T-helper 9 cell (primary cell): ENCODE results near the gene S100A14.

Source experiments
- DNase-seq: peaks from one replicate; pipeline ENCODE4 v3.0.0-alpha.2; 2020

The S100A14 gene

DNA sequence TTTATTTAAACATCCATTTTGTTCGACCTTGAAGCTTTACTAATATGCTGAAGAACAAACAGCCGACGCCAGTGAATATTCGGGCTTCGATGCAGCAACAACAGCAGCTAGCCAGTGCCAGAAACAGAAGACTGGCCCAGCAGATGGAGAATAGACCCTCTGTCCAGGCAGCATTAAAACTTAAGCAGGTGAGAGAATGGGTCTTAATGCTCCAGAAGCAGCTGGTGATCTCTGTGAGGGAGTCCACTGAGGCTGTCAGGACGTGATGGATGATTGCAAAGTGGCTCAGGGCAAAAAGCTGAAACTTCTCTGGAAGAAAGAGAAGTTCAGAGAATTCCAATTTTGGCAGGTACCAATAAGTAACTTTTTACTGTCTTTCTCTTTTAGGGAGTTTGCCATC, 22.1 kb upstream of the S100A14 start:
- DNase-seq: no peak

DNA sequence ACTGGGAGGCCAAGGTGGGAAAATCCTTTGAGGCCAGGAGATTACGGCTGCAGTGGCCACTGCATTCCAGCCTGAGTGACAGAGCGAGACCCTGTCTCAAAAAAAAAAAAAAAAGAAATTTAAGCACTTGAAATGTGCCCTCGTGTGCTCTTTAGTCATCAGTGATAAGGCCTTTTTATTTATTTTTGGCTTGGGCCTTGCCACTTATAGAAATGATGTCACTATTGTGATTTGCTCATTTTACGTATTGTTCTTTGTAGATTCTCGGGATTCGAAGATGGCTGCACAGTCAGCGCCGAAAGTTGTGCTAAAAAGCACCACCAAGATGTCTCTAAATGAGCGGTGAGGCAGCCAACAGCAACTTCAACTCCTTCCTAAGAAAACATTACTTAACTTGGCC, 20.2 kb upstream of the S100A14 start:
- DNase-seq: no peak

- DNase-seq: no peak
Measured at GRCh38 chr1:153635872-153636271, 19.7 kb upstream of the S100A14 start.

DNA sequence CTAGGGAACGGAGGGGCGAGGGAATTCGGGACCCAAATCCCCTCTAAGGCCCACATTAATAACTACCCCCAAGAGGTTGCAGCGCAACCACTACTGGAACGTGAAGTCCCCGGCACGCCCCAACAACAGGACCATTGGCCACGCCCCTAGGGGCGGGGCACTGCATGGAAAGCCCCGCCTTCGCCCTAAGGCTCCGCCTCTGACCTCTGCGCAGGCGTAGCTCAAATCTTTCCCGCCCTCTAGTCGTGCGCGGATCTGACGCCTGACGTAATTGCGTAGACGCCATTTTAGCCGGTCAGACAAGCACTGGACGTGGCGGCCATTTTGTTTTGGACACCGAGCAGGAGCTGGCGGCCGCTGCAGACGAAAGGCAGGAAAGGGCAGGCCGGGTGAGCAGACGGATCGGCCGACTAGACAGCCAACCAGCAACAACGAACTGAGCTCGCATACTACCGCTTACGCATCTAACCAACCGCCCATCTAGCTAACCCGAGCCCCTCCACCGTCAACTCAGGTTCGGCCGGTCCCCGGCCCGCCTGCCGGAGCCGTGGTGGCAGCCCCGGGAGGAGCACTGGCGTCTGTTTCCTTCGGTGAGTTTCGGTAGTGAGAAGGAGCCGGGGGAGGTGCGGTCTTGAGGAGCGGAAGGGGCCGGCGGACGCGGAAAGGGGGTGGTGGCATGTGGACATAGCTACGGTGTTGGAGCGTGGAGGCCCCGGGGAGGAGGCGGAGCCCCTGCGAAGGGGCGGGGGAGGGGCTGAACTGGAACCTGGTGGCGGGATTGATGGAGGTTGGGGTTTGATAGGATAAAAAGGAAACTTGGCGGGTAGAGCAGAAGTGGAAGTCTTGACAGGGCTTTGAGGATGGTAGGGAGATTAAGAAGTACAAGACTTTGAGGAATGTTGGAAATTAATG, 17.9 kb upstream of the S100A14 start, which contains the start of gene CHTOP:
CHTOP (plus strand) TSS at position 313 of the 912 bp plus-strand sequence. CDS start 2,523 bp downstream, outside the sequence.
- peak; percentile 92 for DNase-seq

GRCh38 chr1:153633161-153633753, 17.1 kb upstream of the S100A14 start:
- DNase-seq: no peak

GRCh38 chr1:153631047-153632022, 15.2 kb upstream of the S100A14 start:
- no peak for DNase-seq

DNA sequence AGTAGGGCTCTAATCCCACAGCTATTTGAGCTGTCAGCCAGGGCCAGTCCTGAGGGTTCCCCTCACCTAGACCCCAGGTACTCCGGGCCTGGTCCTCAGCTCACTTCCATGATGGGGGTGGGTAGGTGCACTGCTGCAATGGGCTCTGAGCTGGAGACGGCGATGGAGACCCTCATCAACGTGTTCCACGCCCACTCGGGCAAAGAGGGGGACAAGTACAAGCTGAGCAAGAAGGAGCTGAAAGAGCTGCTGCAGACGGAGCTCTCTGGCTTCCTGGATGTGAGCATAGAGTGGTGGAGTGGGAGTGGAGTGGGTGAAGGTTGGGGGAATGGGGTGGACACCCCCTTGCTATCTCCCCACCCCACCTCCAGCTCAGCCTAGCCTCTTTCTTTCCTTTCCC, 14.3 kb upstream of the S100A14 start:
- DNase-seq: no peak

DNA sequence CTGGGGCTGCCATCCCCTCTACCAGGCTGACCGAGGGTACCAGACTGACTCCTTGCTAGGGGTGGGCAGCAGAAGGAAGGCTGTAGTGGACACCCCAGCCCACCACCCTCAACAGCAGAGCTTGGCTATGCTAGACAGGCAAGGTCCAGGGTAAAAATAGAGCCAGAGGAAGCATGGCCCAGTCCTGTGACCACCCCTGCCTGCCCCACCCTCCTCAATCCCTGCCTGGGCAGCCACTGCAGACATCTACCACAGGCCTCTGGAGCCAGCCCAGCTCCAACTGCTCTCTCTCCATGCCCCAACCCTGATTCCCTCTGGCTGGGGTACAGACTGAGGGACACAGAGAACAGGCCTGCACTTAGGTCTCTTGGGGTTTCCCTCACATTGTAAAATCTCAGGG, 13.8 kb upstream of the S100A14 start:
- DNase-seq: no peak

DNA sequence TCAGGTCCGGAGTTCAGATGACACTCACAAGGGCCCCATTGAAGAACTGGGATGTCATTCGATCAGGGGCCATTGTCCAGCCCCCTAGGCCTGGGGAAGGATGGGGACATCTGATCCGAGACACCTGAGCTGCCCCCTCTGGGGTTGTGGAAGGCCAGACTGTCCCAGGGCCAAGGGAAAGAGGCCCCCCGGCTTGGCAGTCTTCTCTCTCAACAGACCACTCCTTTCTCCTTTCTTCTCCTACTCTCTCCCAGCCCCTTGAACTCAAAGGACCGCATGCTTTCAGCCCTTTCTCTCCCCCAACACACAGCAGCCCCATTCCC, 13.2 kb upstream of the S100A14 start:
- no peak for DNase-seq

DNA sequence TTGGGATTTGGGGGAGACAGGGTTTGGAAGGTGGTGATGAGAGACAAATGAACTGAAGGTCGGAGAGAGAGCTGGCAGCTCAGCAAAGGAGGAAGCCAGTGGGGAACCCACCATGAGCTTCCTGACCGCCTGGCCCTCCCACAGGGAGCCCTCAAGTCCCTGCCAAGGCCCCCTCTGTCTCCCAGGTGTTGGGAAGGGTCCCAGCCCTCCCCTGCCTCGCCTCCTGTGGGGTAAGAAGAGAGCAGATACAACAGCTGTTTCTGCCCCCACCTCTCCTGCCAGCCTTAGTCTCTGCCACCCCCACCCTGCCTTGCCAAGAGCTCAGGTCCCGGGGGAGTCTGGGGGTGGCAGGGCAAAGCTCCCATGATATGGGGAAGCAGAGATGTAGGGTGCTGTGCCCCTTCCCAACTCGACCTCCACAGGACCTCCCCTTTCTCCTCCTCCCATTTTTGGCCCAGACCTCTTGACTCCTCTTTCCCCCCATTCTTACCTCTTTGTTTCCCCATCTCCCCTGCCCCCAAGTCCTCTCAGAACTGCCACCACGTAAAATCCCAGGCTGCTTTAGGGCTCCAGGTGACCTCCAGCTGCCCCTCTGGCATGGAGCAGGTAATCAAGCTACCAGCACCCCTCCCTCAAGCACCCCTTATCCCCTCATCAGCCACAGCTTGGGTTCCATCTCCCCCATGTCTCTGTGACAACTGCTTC, 12.7 kb upstream of the S100A14 start:
- DNase-seq: no peak

DNA sequence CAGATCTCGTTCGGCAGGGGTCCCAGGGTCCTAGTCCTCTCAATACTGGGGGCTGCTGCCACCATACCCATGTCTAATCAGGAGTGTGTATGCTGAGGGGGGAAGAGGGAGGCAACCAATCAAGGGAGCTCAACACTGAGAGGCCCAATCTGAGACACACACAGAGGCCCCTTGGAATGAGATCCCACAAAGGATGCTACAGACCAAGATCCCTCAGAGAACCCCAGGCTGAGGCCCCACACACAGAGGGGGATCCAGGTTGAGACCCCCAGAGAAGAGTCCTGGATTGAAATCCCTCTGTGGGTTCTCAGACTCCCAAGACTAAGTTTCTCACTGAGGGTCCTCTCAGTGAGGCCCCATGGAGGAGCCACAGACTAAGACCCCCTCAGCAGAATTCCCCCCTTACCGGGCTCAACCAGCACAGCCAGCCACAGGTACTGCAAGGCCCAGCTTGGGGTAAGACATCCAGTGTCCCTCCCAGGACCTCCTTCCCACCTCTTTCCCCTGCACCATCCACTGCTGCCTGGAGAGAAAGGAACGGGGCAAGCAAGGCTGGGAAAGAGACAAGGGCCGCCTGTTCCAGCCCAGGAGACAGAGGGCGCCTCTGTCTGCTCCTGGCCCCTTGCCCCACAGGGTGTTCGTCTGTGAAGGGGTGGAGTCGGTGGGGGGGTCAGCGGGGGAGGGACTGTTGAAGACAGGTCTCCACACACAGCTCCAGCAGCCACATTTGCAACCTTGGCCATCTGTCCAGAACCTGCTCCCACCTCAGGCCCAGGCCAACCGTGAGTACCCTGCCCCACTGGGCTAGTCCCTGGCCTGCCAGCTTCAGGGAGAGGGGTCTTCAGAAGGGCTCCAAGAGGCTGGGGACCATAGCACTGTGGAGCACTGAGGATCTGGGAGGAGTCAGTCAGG, 11.8 kb upstream of the S100A14 start, which contains the start of gene S100A1:
S100A1 (plus strand) TSS at position 720 of the 912 bp plus-strand sequence. CDS start 2,088 bp downstream, outside the sequence.
- DNase-seq: no peak

DNA sequence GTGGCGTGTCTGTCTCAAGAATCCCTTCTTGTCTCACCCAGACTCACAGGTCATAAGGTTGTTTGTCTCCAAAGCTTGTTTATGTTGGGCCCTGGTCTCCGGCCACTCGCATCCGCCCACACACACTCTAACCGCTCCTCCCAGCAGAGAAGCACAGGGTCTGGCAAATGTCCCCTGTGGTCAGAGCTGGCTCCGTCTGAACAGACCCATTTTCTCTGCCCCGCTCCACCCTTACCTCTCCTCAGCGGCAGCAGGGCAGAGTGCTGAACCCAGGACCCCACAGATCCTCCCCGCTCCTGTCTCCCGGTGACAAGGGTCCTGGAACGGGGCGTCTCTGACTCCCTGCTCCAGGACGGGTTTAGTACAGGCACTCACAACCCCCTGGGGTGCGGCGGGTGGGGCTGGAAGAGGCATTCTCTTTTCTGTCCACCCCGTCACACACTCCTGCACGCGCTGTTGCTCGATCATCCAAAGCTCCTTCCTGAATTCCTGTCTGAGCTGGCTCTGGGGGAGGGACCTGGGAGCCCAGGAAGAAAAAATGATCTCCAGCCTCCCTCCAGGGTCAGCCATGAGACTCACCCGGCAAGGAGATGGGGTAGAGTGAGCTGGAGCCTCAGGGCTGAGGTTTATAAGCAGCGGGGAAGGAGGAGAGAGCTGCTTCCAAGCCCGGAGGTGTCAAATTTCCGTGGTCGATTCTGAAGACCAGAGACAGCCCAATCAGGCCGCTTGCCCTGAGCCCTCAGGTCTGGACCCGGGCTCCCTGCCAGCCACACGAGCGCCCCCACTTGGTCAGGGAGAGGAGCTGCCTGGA, 11.0 kb upstream of the S100A14 start, which contains the start of gene S100A13:
S100A13 (minus strand) TSS at position 602 of the 811 bp plus-strand sequence. CDS start 1,033 bp downstream, outside the sequence.
- no peak for DNase-seq

- DNase-seq: no peak
Measured at GRCh38 chr1:153626477-153626903, 10.4 kb upstream of the S100A14 start.

GRCh38 chr1:153624965-153625611, 9.0 kb upstream of the S100A14 start:
- DNase-seq: no peak

- no peak for DNase-seq
Measured at GRCh38 chr1:153623101-153623500, 7.0 kb upstream of the S100A14 start.

DNA sequence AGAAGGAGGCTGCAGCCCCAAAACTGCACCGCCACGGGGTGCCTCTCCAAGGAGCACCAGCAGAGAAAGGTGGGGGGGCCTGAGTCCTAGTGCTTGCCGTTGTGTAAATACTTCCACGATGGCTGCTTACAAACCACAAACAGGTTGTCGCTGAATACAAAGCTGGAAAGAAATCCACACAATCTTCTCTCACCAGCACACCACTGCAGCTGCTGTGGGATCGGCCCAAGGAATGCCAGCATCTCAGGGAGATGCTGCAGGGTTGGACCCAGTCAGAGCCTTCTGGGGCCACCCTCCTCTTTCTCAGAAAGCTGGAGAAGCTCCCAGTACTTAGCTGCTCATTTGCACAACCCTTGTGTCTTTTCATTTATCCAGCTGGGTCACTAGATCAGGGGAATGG, 3.0 kb upstream of the S100A14 start:
- DNase-seq: no peak

GRCh38 chr1:153617663-153618062, 1.5 kb upstream of the S100A14 start:
- DNase-seq: peak; percentile 45

DNA sequence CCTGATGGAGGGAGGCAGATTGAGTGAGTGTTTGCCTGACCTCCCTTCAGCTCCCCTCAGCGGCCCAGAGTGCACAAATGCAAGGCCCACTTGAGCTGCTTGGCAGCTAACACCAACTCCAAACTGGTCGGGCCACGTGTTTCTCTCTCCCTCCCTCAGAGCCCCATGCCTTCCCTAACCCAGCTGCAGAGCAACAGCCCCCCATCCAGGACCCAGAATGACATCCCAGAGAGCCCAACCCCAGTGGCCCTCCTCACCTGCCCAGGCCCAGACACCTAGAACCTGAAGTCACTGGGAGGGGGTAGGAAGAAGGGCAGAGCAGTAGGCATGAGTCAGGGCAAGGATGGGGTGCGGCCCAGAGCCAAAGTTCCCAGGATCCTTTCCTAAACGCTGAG, 789 bp upstream of the S100A14 start:
- DNase-seq: no peak

- DNase-seq: no peak
Measured at GRCh38 chr1:153615406-153615805, 719 bp downstream of the S100A14 start.

- no peak for DNase-seq
Measured at GRCh38 chr1:153614906-153615305, 1.2 kb downstream of the S100A14 start.
